Parathyroid adenoma (tissue), 2 donors: Measurements from ENCODE around the gene KCNJ16.

Source experiments
- H2AFZ ChIP-seq: fragments of 300-600 bp; sonication (generic); one replicate; pipeline ENCODE4 v1.7.0; 2017; ENCODE audit warnings: antibody characterized with exemption, mild to moderate bottlenecking
- H3K27ac ChIP-seq: fragments of 300-600 bp; sonication (generic); one replicate; pipeline ENCODE4 v1.7.0; 2017
- H3K27me3 ChIP-seq: fragments of 300-600 bp; sonication (generic); one replicate; pipeline ENCODE4 v1.7.0; 2017; ENCODE audit warnings: low read length; ENCODE audit not compliant: control insufficient read depth, insufficient read depth
- H3K36me3 ChIP-seq: fragments of 300-600 bp; sonication (generic); one replicate; pipeline ENCODE4 v1.7.0; 2017; ENCODE audit warnings: low read length; ENCODE audit not compliant: control insufficient read depth, insufficient read depth
- H3K4me1 ChIP-seq: fragments of 300-600 bp; sonication (generic); one replicate; pipeline ENCODE4 v1.7.0; 2017; ENCODE audit warnings: control low read depth
- H3K4me2 ChIP-seq: fragments of 300-600 bp; sonication (generic); one replicate; pipeline ENCODE4 v1.7.0; 2017; ENCODE audit warnings: low read length
- H3K4me3 ChIP-seq: fragments of 300-600 bp; sonication (generic); one replicate; pipeline ENCODE4 v1.7.0; 2017; ENCODE audit warnings: low read depth, low read length
- H3K79me2 ChIP-seq: fragments of 300-600 bp; sonication (generic); one replicate; pipeline ENCODE4 v1.7.0; 2017; ENCODE audit warnings: control low read depth
- H3K9ac ChIP-seq: fragments of 300-600 bp; sonication (generic); one replicate; pipeline ENCODE4 v1.7.0; 2017; ENCODE audit warnings: mild to moderate bottlenecking
- H3K9me3 ChIP-seq: fragments of 300-600 bp; sonication (generic); one replicate; pipeline ENCODE4 v1.7.0; 2017; ENCODE audit warnings: low read length; ENCODE audit not compliant: control insufficient read depth
- CTCF ChIP-seq: fragments of 300-600 bp; sonication (generic); IDR thresholded peaks from one replicate; pipeline ENCODE4 v1.7.0; 2017; ENCODE audit warnings: antibody characterized with exemption, mild to moderate bottlenecking
- donor health status: primary hyperparathyroidism.

The KCNJ16 gene

GRCh38 chr17:70144260-70144846, 69.3 kb downstream of the KCNJ16 start:
- Histone ChIP-seq H2AFZ (peak overlapping the region; percentile 34), H3K9ac (no peak overlapping the region), H3K4me2 (peak overlapping the region; percentile 25), H3K4me3 (peak overlapping the region; percentile 2), H3K27ac (no peak overlapping the region), H3K27me3 (no peaks in the 10 kb centered on the region), H3K36me3 (no peaks in the 10 kb centered on the region), H3K4me1 (peaks cover 2% of the 10 kb centered on the region), H3K9me3 (no peaks in the 10 kb centered on the region), H3K79me2 (peaks cover 2% of the 10 kb centered on the region)
- peak; percentile 72 for TF ChIP-seq CTCF

GRCh38 chr17:70153210-70153609, 78.2 kb downstream of the KCNJ16 start:
- Histone ChIP-seq H3K4me3 (no peak overlapping the region), H3K4me1 (no peaks in the 10 kb centered on the region), H3K27ac (no peak overlapping the region), H2AFZ (peak overlapping the region; percentile 3), H3K27me3 (no peaks in the 10 kb centered on the region), H3K9ac (no peak overlapping the region), H3K9me3 (no peaks in the 10 kb centered on the region), H3K4me2 (no peak overlapping the region), H3K36me3 (no peaks in the 10 kb centered on the region), H3K79me2 (peaks cover 3% of the 10 kb centered on the region)
- no peak for TF ChIP-seq CTCF

GRCh38 chr17:70157151-70157550, 82.1 kb downstream of the KCNJ16 start:
- no peak overlapping the region for H3K4me3 ChIP-seq
- H3K27ac ChIP-seq = no peak overlapping the region
- TF ChIP-seq CTCF = no peak
- no peaks in the 10 kb centered on the region for H3K36me3 ChIP-seq
- H3K4me2 ChIP-seq = no peak overlapping the region
- H3K27me3 ChIP-seq = no peaks in the 10 kb centered on the region
- no peaks in the 10 kb centered on the region for H3K9me3 ChIP-seq
- no peak overlapping the region for H3K9ac ChIP-seq
- H3K79me2 ChIP-seq = no peaks in the 10 kb centered on the region
- H2AFZ ChIP-seq = peak overlapping the region; percentile 2
- H3K4me1 ChIP-seq = no peaks in the 10 kb centered on the region

- H3K27ac ChIP-seq = no peak overlapping the region
Observed at GRCh38 chr17:70158180-70158579, 83.2 kb downstream of the KCNJ16 start.

More at GRCh38 chr17:70158180-70158579, 83.2 kb downstream of the KCNJ16 start:
- Histone ChIP-seq H3K4me2 (no peak overlapping the region), H3K79me2 (no peaks in the 10 kb centered on the region), H3K36me3 (no peaks in the 10 kb centered on the region), H3K4me1 (no peaks in the 10 kb centered on the region), H3K27me3 (no peaks in the 10 kb centered on the region), H2AFZ (no peak overlapping the region), H3K9ac (no peak overlapping the region), H3K9me3 (no peaks in the 10 kb centered on the region), H3K4me3 (no peak overlapping the region)
- no peak for TF ChIP-seq CTCF
